ENCODE data around the gene C3orf22. TPM values are rescaled to one million over a fixed set of nuclear protein-coding genes. Genes with fewer than 3 reads are reported as not detected.
"Not testable (repeated sequence)": the region's sequence is repeated elsewhere in the genome, so short reads cannot be mapped to it uniquely, and the experiment has no call there.

C3orf22 gene, protein sequence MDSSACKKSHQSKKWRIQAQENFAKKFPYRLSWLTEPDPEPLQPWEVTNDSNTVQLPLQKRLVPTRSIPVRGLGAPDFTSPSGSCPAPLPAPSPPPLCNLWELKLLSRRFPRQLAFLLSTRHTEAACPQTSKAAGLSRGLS
- total RNA-seq = not detected in 2 replicates

DNA sequence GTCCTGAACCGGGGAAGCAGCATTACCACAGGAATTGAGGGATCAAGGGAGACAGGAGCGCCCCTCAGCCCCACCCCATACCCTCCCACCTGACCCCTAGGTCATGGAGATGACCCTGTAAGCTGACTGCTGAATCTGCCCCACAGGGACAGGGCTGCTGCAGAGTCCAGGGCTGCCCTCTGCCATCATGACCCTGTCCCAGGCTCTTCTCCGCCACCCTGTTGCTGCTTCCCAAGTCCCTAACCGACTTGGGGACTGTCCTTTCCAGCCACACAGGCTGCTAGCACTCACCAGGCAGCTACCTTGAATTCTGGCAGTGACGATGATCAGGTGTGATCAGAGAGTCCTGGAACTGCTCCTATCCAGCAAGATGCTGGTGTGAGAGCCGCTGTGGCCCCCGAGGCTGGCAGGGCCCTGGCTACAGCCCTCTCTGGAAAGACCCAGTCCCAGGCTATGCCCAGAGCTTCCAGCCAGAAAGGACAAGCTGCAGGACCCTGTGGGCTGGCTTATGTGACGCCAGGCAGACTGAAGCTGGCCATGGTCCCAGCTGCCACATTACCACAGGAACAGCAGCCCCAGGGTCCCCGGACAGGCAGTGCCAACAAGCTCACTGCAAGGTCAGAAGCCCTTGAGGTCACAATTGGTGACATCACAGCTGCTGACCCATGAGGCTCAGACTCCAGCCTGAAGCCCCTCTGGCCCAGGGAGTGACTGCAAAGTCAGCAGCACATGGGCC, at the start of gene C3orf22:
TSS of gene C3orf22 (minus strand) at position 597 of the 736 bp plus-strand sequence. CDS start 5,542 bp downstream, outside the sequence.
- intact Hi-C loops (cut with micrococcal nuclease) = no loop called here

DNA sequence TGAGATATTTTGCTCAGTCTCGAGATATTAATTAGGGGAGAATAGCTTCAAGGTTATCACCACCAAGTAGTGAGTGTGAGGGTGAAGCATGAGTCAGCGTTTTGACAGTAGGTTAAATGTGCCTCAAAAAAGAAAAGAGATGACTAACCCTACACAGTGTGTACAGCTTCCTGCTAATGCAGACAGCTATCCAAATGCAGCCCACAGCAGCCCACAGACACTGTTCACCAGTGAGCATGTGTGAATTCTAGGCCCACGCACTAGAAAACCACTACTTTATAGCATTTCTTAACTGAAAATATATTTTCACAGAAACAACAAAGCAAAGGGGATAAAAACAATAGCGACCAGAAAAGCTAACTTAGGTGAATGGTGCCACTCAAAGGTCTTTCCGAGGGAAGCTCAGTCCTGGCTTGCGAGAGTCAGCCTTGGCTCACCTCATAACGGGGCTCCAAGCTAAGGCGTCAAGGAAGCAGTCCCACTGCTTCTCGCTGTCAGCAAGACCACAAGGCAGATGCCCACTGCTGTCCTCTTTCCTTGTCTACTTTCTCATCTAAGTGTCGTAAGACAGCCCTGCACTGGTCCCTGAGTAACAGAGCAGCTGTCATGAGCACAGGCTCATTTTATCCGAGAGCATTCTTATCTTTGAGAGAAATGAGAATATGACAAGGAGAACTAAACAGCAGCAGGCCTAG, 48.6 kb upstream of the C3orf22 start:
- intact Hi-C loops (cut with micrococcal nuclease) = loop anchor here (2.0 kb wide), 1 partner anchor 85 kb away; no protein-coding TSS in a partner anchor

DNA sequence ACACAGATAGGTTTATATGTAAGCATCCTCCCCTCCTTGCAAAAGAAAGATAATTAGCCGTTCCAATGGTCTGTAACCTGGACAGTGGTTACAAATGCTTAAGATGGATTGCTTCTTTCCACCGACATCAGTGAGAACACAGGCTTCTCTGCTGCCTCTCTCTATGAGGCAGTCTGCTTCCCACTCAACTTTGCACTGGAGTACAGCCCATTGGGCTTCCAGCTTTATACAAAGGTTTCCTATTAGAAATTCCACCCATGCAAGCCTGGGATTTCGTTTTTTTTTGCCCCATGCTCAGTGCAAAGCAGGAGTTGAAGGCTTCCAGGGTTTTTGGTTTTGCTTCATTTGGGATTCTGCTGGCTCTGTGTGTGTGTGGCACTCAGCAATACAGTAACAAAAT, 47.3 kb upstream of the C3orf22 start:
- intact Hi-C loops (cut with micrococcal nuclease) = loop anchor here (2.0 kb wide), 1 partner anchor 83 kb away; no protein-coding TSS in a partner anchor

DNA sequence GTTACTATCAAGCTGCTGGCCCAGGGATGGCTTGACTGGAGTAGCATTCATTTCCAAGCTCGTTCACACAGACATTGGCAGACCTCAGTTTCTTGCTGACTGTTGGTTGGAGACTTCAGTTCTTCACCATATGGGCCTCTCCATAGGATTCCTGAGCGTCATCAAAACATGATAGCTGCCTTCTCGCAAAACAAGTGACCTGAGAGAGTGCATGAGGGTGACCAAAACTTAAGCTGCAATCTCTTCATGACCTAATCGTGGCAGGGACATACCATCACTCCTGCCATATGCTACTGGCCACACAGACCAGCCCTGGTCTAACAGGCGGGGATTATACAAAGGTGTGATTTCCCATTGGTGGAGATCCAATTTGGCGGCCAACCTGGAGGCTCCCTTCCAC, 46.0 kb upstream of the C3orf22 start:
- intact Hi-C loops (cut with micrococcal nuclease) = no loop called here

DNA sequence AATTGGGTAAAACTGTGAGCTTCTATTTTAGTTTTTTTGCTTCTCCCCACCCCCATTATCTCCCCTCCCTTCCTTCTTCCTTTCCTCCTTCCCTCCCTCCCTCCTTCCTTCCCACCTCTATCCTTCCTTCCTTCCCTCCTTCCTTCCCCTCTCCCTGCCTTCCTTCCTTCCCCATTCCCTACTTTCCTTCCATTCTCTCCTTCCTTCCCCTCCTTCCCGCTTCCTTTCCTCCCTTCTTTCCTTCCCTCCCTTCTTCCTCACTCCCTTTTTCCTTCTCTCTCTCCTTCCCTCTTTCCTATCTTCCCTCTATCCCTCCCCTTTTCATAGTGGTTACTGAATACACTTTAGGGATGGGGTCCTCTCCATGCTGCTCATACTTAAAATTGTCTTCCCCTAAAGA, 40.4 kb upstream of the C3orf22 start:
- intact Hi-C loops (cut with micrococcal nuclease) = no loop called here

DNA sequence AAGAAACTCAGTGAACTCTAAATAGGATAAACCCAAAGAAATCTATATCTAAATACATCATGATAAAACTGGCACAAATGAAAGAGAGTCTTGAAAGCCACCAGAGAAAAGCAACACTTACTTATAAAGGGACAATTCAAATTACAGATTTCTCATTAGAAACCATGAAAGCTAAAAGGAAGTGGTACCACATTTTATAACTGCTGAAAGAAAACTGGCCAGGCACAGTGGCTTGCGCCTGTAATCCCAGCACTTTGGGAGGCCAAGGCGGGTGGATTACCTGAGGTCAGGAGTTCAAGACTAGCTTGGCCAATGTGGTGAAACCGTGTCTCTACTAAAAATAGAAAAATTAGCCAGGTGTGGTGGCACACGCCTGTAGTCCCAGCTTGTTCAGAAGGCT, 36.7 kb upstream of the C3orf22 start:
- intact Hi-C loops (cut with micrococcal nuclease) = not testable (repeated sequence)

DNA sequence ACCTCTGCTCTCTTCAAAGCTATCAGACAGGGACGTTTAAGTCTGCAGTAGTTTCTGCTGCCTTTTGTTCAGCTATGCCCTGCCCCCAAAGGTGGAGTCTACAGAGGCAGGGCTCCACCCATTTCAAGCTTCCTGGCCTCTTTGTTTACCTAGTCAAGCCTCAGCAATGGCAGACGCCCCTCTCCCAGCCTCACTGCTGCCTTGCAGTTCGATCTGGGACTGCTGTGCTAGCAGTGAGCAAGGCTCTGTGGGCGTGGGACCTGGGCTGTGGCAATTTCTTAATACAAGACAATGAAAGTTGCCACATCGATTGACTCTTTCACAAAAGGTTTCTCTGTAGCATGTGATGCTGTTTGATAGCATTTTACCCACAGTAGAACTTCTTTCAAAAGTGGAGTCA, 32.8 kb upstream of the C3orf22 start:
- intact Hi-C loops (cut with micrococcal nuclease) = not testable (repeated sequence)

DNA sequence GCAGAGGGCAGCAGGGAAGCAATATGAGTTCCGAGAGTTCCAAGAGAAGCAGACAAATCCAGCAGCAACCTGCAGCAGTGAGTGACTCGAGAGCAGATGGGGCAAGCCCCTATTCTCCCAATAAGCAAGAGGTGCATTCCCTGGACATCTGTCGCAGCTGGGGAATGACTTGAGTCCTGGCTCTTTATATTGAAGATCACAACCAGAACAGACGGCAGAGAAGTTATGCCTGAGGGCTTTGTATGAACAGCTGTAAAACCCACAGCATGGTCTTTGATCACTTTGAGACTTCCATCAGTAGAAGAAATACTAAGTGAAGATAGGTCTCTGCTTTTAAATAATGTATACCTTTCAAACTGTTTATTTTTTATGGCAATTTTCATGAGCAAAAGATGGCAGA, 23.6 kb upstream of the C3orf22 start:
- intact Hi-C loops (cut with micrococcal nuclease) = no loop called here

DNA sequence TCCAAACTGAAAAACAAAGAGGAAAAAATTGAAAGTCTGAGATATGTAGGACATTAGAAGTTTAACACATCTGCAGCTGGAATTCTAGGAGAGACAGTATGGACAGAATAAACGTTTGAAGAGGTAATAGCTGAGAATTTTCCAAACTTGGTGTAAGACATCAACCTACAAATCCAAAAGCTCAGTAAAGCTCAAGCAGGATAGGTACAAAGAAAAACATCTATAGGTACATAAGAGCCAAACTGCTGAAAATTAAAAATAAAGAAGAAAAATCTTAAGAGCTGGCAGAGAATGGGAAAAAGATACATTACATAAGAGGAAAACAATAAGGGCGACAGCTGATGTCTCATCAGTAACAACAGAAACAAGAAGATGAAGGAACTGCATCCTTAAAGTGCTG, 22.8 kb upstream of the C3orf22 start:
- intact Hi-C loops (cut with micrococcal nuclease) = no loop called here

DNA sequence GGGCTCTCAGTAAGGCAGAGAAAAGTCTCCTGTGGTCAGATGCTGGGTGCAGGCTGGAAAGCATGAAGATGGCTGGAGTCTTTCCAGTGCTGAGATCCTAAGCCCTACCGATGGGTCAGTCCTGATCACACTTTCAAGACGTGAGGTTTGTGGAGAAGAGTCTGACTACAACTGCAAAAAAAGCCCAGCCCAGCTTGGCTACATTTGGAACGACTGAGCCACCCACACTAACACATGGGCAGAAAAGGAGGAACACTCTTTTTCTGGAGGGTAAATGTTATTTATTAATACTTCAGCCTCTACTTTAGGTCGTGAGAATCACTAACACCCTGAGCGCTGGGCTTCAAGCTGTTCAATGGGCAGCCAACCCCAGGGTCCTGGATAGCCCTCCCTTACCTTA, 22.0 kb upstream of the C3orf22 start:
- intact Hi-C loops (cut with micrococcal nuclease) = no loop called here

DNA sequence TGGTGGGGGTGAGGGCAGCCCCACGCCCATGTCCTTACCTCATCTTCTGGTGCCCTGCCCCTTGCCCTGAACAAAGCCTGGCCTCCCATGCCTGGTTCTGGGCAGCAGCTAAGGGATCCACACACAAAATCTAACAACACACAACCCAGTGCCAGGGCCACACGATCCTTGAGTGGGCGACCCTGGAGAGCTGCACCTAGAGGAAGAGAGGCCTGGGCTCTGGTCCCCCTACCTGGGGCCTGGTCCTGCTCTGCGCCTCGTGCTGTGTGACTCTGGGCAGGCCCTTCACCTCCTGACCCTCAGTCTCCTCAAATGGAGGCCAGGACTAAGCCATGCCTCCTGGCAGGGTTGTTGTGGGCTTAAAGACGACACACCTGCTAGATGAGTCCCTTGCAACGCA, 20.0 kb upstream of the C3orf22 start:
- intact Hi-C loops (cut with micrococcal nuclease) = no loop called here

DNA sequence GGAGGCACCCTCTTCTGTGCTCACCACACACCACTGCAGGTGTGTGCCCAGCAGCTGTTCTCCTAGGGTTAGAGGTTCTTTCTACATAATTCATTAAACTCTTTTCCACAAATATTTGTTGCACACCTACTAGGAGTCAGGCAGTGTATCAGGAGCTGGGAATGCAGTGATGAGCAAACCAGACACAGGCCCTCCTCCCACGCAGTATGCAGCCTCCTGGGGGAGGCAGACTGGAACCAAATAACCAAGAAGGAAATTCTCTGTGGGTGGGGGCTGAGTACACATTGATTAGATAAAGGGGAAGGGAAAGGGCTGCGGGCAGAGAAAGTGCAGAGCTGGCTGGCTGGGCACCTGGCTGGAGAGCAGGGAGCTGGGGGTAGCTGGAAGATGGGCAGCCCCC, 18.5 kb upstream of the C3orf22 start:
- intact Hi-C loops (cut with micrococcal nuclease) = no loop called here

DNA sequence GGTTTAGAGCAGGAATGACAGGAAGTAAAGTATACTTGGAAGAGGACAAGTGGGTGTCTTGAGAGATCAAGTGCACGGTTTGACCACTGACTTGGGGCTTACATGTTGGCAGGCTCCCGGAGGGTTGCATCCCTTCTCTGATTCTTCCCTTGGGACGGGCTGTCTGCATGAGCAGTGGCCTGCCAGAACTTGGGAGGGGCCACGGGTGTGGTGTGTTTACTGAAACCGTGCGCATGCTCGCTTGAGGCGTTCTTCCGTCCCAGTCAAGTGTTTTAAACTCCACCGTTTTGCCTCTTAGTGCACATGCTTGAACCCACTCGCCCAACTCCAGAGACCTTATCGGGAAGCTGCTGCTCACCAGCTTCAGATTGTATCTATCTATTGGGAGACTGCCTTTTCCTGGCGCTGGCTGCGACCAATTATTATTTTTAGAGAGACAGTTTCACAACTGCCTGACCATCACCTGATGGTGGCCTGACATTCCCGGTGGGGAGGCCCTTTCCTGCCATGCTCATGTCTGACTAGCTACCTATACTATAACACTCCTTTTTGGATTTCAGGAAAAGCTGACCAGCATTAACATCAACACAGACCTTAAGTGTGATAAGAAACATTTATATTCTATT, 14.9 kb upstream of the C3orf22 start:
- intact Hi-C loops (cut with micrococcal nuclease) = no loop called here

DNA sequence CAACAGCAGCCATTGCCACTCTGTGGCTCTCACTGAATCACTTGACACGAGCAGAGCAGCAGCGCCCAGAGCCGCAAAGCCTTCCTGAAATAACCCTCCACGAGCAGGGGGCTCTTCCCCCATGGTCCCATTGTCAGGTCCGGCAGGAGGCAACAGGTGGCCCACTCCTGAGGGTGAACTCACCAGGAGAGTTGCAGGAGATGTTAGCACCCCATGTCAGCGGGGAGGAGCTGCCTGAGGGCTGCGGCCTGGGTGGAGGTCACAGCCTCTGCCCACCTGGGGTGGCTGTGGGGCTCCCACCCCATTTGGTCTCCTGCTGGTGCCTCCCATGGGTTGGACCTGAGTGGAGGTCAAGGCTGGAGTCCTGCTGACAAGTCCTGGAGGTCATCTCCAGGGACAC, 12.3 kb upstream of the C3orf22 start:
- intact Hi-C loops (cut with micrococcal nuclease) = no loop called here

DNA sequence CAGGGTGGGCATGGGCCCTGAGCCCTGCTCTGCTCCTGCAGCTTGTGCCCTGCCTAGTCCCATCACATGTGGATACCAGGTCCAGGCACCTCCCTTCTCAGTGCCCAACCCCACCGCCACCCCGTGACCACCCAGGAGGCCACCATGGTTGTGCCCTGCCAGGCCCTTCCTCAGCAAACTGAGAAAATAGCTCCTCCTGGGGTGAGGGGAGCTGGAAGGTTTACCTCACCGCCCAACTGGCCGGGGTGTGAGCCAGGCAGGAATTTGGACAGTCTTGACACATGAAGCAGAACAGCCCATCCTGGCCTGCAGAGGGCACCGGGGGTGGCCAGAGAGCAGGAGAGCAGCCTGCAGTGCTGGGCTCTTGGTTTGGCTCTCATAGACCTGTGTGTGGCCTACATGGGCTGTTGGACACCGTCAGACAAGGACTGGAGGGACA, 11.4 kb upstream of the C3orf22 start:
- intact Hi-C loops (cut with micrococcal nuclease) = no loop called here

DNA sequence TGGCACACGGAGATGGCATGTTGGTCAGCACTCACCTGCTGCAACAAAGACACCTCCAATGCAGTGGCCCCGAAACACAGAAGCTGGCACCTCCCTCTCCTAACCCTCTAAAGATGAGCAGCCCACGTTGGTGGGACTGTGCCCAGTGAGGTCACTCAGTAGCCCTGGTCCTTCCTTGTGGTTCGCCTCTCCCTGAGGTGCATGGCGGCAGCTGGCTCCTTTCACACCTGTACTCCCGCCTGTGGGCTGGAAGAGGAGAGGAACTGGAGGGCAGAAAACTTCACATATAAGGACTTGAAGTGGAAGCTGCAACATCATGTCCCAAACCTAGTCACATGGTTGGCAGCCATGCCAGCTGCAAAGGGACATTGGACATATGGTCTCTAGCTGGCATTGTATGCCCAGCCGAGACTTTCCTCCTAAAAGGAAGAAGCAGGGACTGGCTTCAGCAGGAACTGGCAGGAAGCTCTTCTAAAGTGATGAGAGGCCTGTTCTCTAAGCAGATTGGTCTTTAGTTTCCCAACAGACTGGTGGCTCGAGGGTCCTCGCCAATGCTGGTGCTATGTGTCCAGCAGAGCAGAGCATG, 10.8 kb upstream of the C3orf22 start:
- intact Hi-C loops (cut with micrococcal nuclease) = no loop called here

DNA sequence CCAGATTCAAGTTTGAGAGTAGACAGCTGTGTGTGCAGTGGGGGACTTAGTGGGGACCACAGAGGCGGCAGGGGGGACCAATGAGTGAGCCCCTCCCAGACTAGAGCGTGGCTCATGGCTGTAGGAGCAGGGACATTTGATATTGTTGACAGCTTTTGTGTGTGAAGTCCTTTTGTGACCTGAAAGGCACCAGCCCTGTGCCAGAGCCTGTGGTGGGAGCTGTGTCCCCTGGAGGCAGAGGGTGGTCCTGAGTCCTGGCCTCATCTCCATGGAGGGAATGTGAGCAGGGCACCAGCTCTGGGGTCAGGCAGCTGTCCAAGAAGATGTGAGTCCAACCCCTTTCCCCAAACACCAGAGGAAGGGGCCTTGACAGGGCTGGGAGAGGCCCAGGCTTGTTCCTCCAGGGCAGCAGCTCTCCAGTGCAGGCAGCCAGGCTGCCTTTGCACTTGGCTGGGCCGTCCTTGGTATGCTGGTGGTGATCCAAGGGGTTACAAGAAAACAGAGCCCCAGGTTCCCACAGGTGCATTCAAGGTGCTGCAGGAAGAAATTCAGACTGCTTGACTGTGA, 10.1 kb upstream of the C3orf22 start:
- intact Hi-C loops (cut with micrococcal nuclease) = no loop called here

DNA sequence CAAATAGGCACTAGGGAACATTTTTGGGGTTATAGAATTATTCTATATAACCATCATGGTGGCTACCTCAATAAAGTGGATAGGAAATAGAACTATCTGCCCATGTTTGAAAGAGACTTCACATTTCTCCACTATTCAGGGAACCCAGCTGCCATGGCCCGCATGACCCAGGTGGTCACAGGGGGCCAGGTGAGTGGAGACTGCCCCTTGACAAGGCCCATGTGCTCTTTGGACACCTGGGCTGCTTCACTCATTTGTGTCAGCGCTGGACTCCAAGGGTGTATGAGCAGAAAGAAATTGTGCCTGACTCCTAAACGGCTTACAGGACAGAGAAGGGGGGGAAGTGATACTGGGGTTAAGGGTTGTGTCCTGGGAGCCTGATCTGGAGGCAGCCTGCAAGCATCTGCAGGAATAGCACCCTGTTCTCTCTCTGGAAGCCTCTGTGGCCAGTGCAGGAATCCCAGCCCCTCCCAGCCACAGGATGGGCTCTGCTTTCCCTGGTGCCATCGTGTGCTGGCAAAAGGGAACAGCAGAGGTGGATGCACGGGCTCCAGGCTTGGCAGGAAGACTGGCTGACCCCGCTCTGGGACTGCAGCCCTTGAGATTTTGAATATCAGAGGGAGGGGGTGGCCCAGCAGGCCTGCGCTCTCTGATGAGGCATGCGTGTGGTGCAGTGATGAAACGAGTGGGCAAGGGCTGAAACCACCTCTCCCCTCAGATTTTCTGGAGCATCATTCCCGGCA, 9.1 kb upstream of the C3orf22 start:
- intact Hi-C loops (cut with micrococcal nuclease) = no loop called here

DNA sequence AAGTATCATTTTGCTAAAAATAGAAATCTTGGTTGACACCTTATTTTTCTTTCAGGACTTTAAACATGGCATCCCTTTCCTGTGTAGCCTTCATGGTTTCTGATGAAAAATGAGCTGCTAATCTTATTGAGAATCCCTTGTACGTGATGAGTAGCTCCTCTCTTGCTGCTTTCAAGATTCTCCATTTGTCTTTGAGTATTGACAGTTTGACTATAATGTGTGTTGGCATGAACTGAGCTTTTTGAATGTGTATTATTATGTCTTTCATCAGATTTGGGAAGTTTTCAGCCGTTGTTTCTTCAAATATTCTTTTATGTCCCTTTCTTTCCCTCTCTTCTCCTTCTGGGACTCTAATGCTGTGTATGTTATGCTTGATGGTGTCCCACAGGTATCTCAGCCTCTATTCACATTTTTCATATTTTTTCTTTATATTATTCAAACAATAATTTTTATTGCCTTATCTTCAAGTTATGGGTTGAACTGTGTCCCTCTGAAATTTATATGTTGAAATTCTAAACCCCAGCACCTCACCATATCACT, 4.1 kb upstream of the C3orf22 start:
- intact Hi-C loops (cut with micrococcal nuclease) = no loop called here

DNA sequence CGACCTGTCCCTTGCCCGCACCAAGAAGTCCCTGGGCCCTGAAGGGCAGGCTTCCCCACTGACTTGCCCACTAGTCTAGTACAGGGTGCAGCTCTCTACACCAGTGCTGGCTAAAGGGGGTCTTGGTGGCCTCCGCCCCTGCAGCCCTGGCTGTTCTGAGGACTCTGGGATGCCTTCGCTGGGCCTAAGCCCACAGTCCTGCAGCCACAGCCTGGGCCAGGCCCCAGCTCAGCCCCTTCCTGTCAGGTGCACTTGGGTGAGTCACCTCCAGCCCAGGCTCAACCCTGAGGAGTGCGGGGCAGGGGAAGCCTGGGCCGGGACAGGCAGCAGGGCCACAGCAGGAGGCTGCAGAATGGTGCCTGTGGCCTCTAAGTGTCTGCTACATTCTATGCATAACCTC, 971 bp downstream of the C3orf22 start:
- intact Hi-C loops (cut with micrococcal nuclease) = no loop called here

DNA sequence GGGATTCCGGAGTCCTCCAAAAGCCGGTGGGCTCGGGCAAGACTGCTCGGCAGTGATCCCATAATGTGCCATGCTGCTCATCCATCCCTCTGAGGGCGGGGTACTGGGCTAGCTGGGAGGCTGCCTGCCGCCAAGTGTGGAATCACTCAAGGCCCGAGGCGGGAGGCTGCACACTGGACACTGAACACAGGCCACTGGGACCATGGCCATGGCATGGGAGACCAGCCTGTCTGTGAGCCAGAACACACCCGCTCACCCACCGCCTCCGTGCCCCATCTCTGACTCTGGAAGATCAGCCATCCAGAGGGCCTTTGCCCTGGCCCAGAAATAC, 1.4 kb downstream of the C3orf22 start:
- intact Hi-C loops (cut with micrococcal nuclease) = no loop called here

Measured in T-helper 1 cell treated with Interleukin-12 subunit alpha and Interleukin-12 subunit beta and Interleukin-4 antibody, amounts not matched to agents 30 ng/mL and 1 ng/mL, for 36 hours (primary cell).